ENCODE results near the gene SUMO2. TPM values are rescaled to one million over a fixed set of nuclear protein-coding genes. Genes with fewer than 3 reads are reported as not detected.

SUMO2 gene
- total and polyA plus RNA-seq, 2 donors from 2014 or later: 279 to 315 TPM

- DNase-seq: peak in 4 of 5 donors; percentile 55 to 81 (median 72)
- no peaks in the 10 kb centered on the region for H3K9me3 ChIP-seq (ENCODE audit: control insufficient read depth in 2 of 3, insufficient read depth in 1 of 3, low read length in 3 of 3)
- TF ChIP-seq, protein P1, sequence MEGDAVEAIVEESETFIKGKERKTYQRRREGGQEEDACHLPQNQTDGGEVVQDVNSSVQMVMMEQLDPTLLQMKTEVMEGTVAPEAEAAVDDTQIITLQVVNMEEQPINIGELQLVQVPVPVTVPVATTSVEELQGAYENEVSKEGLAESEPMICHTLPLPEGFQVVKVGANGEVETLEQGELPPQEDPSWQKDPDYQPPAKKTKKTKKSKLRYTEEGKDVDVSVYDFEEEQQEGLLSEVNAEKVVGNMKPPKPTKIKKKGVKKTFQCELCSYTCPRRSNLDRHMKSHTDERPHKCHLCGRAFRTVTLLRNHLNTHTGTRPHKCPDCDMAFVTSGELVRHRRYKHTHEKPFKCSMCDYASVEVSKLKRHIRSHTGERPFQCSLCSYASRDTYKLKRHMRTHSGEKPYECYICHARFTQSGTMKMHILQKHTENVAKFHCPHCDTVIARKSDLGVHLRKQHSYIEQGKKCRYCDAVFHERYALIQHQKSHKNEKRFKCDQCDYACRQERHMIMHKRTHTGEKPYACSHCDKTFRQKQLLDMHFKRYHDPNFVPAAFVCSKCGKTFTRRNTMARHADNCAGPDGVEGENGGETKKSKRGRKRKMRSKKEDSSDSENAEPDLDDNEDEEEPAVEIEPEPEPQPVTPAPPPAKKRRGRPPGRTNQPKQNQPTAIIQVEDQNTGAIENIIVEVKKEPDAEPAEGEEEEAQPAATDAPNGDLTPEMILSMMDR (IDR thresholded peaks at IDR 0.05; ENCODE audit: borderline replicate concordance, extremely low read depth, insufficient read depth): no peak
- no peak for FAIRE-seq
- H3K4me1 ChIP-seq (ENCODE audit: control insufficient read depth in 2 of 3, insufficient read depth in 2 of 3, low read depth in 1 of 3, low read length in 3 of 3): peaks cover 0 to 9% (median 5%) of the 10 kb centered on the region in 3 donors
- peak overlapping the region; percentile 67 to 82 (median 76) for H3K4me3 ChIP-seq (ENCODE audit: low read length in 3 of 3)
- H3K27me3 ChIP-seq (ENCODE audit: control insufficient read depth, insufficient read depth, low read length): no peaks in the 10 kb centered on the region
- H3K36me3 ChIP-seq (ENCODE audit: control insufficient read depth in 2 of 3, insufficient read depth in 3 of 3, low read length in 3 of 3): no peaks in the 10 kb centered on the region
- H3K27ac ChIP-seq (ENCODE audit: low read depth in 2 of 2, low read length in 2 of 2): no peak overlapping the region
- peak overlapping the region; percentile 29 to 59 (median 54) for H3K9ac ChIP-seq (ENCODE audit: low read length in 3 of 3)
- intact Hi-C loops (cut with DNase I): no loop called here
These were observed 29.0 kb downstream of the SUMO2 start for GRCh38 chr17:75153780-75154194.

DNA sequence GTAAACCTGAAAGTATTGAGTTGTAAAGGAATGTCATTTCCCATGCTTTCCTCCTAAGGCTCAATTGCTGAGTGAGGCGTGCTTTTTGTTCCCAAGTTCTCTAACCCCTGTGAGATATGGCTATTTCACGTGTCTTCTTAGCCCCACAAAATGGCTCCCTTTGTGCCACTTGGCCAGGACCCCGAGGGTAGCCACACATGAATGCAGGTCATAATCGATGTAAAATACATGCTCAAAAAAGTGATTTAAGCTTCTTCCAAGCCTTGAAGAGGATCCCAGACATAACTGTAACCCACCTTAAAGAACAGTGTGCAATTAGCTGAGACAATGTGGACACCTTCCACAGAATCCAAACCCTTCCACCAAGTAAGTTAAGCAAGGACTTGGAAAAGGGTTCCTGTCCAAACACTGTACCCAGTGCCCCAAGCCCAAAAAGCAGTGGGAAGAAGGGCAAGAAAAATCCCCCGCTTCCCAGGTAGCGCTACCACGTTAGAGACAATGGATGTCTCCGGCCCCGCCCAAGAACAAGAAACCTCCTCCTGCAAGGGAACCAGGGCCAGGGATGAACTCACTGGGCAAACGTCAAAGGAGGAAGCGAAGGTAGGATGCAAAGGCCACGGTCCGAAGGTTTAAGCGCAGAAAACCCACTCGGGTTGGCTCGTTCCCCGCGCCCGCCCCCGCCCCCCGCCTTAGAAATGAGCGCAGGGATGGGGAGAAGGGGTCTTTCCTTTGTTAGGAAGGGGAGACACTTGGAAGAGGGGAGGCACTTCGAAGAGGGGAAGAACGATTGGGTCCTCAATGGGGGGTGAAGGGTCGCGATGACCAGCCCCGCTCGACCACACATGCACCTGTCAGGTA, 29.6 kb downstream of the SUMO2 start:
- Histone ChIP-seq H3K4me3 (ENCODE audit: low read length in 3 of 3) (peak overlapping the region; percentile 67 to 82 (median 76)), H3K9ac (ENCODE audit: low read length in 3 of 3) (peak overlapping the region; percentile 29 to 59 (median 56)), H3K27ac (ENCODE audit: low read depth in 2 of 2, low read length in 2 of 2) (no peak overlapping the region), H3K9me3 (ENCODE audit: control insufficient read depth in 2 of 3, insufficient read depth in 1 of 3, low read length in 3 of 3) (no peaks in the 10 kb centered on the region), H3K36me3 (ENCODE audit: control insufficient read depth in 2 of 3, insufficient read depth in 3 of 3, low read length in 3 of 3) (no peaks in the 10 kb centered on the region), H3K27me3 (ENCODE audit: control insufficient read depth, insufficient read depth, low read length) (no peaks in the 10 kb centered on the region), H3K4me1 (ENCODE audit: control insufficient read depth in 2 of 3, insufficient read depth in 2 of 3, low read depth in 1 of 3, low read length in 3 of 3) (peaks cover 0 to 9% (median 5%) of the 10 kb centered on the region in 3 donors)
- DNase-seq (peak in 3 of 5 donors; percentile 66 to 80 (median 77)), FAIRE-seq (no peak)
- intact Hi-C loops (cut with DNase I): no loop called here
- TF ChIP-seq, protein P1 (IDR thresholded peaks at IDR 0.05; ENCODE audit: borderline replicate concordance, extremely low read depth, insufficient read depth): no peak

GRCh38 chr17:75152523-75152921, 30.2 kb downstream of the SUMO2 start:
- intact Hi-C loops (cut with DNase I): no loop called here
- Histone ChIP-seq H3K4me3 (ENCODE audit: low read length in 3 of 3) (peak overlapping the region in 1 of 3 donors; percentile 67), H3K27me3 (ENCODE audit: control insufficient read depth, insufficient read depth, low read length) (no peaks in the 10 kb centered on the region), H3K36me3 (ENCODE audit: control insufficient read depth in 2 of 3, insufficient read depth in 3 of 3, low read length in 3 of 3) (no peaks in the 10 kb centered on the region), H3K27ac (ENCODE audit: low read depth in 2 of 2, low read length in 2 of 2) (no peak overlapping the region), H3K4me1 (ENCODE audit: control insufficient read depth in 2 of 3, insufficient read depth in 2 of 3, low read depth in 1 of 3, low read length in 3 of 3) (peaks cover 0 to 9% (median 5%) of the 10 kb centered on the region in 3 donors), H3K9ac (ENCODE audit: low read length in 3 of 3) (peak overlapping the region in 1 of 3 donors; percentile 1), H3K9me3 (ENCODE audit: control insufficient read depth in 2 of 3, insufficient read depth in 1 of 3, low read length in 3 of 3) (no peaks in the 10 kb centered on the region)
- FAIRE-seq (no peak), DNase-seq (peak in 1 of 5 donors; percentile 18)
- TF ChIP-seq, protein P1 (IDR thresholded peaks at IDR 0.05; ENCODE audit: borderline replicate concordance, extremely low read depth, insufficient read depth): no peak
